Activated T-cell treated with anti-CD3 and anti-CD28 coated beads, Interleukin-2, amount 50 U/mL, for 4 hours (primary cell): ENCODE measurements around the gene KREMEN1. TPM values are rescaled to one million over a fixed set of nuclear protein-coding genes. Genes with fewer than 3 reads are reported as not detected.

Experiments
- ATAC-seq, 2 donors: fragments of 200-7000 bp; cut with Tn5 transposase; one replicate each; pipeline ENCODE4 v1.10.0; 2021
- DNase-seq: peaks from one replicate; pipeline ENCODE4 v3.0.0-alpha.2; 2020
- H3K27me3 Mint-ChIP-seq: one replicate; pipeline ENCODE4 v1.8.0; 2021; ENCODE audit warnings: low read depth, mixed read lengths
- H3K36me3 Mint-ChIP-seq: one replicate; pipeline ENCODE4 v1.8.0; 2022; ENCODE audit warnings: mixed read lengths; ENCODE audit not compliant: insufficient read depth
- H3K4me1 Mint-ChIP-seq: one replicate; pipeline ENCODE4 v1.8.0; 2021; ENCODE audit warnings: low read depth, mixed read lengths
- H3K4me3 Mint-ChIP-seq: one replicate; pipeline ENCODE4 v1.8.0; 2021; ENCODE audit warnings: mild to moderate bottlenecking, moderate library complexity, mixed read lengths
- H3K9me3 Mint-ChIP-seq: one replicate; pipeline ENCODE4 v1.8.0; 2021; ENCODE audit warnings: mixed read lengths
- total RNA-seq, 3 donors: library from RNA; stranded (reverse); gene quantifications; one replicate each; pipeline ENCODE4 v1.2.1, GENCODE V29; 2021

KREMEN1 gene
- total RNA-seq, 3 donors from 2014 or later: 0.03 to 0.33 (median 0.03) TPM

DNA sequence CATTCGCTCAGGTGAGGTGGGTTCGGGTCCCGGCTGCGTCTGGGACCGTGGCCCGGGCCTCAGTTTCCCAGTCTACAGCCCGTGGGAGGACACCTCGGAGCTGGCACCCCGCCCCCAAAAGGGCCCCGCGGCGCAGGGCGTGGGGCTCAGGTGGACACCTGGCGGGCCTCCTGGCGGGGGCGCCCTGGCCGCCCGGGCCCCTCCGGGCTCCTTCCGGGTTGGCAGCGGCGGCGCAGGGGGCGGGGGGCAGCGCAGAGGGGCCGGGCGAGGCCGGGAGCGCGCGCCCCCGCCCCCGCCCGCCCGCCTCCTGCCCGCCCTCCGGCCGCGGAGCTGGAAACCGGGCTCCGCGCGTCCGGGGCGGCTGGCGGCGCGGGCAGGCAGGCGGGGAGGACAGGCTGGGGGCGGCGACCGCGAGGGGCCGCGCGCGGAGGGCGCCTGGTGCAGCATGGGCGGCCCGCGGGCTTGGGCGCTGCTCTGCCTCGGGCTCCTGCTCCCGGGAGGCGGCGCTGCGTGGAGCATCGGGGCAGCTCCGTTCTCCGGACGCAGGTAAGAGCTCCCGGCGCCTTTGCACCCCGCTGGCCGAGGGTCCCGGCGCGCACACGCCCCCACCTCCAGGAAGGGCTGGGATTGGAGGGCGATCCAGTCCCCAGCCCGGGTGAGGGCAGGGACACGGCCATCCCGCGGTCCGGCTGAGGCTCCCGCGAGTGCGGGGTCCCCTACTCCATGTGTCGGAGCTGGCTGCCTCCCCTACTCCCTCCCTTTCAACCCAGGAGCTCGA is 132.9 kb downstream of the KREMEN1 start, which contains the start of gene EMID1:
Gene EMID1, plus strand, starts transcription at position 303 of the 778 bp plus-strand sequence. Its CDS starts 143 bp downstream, at position 446.
- Mint-ChIP-seq H3K4me3 (peak within 1 kb of the TSS; percentile 61), H3K36me3 (no peaks in the 10 kb centered on the region), H3K27me3 (peaks cover 31% of the 10 kb centered on the region), H3K9me3 (no peaks in the 10 kb centered on the region), H3K4me1 (peaks cover 21% of the 10 kb centered on the region)
- ATAC-seq (peak; percentile 53 to 62), DNase-seq (no peak)

GRCh38 chr22:29206372-29207242 is 133.8 kb downstream of the KREMEN1 start:
- peaks cover 24% of the 10 kb centered on the region for H3K27me3 Mint-ChIP-seq
- no peak for ATAC-seq
- H3K9me3 Mint-ChIP-seq: no peaks in the 10 kb centered on the region
- H3K4me3 Mint-ChIP-seq: peak overlapping the region; percentile 61
- DNase-seq: no peak
- no peaks in the 10 kb centered on the region for H3K36me3 Mint-ChIP-seq
- H3K4me1 Mint-ChIP-seq: peaks cover 20% of the 10 kb centered on the region

GRCh38 chr22:29207243-29207550 is 134.4 kb downstream of the KREMEN1 start:
- peaks cover 18% of the 10 kb centered on the region for H3K27me3 Mint-ChIP-seq
- no peak for DNase-seq
- H3K4me3 Mint-ChIP-seq: no peak overlapping the region
- H3K9me3 Mint-ChIP-seq: no peaks in the 10 kb centered on the region
- H3K4me1 Mint-ChIP-seq: peaks cover 15% of the 10 kb centered on the region
- ATAC-seq: no peak
- no peaks in the 10 kb centered on the region for H3K36me3 Mint-ChIP-seq

- H3K4me3 Mint-ChIP-seq: no peak overlapping the region
- peaks cover 17% of the 10 kb centered on the region for H3K27me3 Mint-ChIP-seq
- no peaks in the 10 kb centered on the region for H3K9me3 Mint-ChIP-seq
- no peaks in the 10 kb centered on the region for H3K36me3 Mint-ChIP-seq
- no peak for DNase-seq
- H3K4me1 Mint-ChIP-seq: peaks cover 9% of the 10 kb centered on the region
- ATAC-seq: no peak
These were observed 135.0 kb downstream of the KREMEN1 start for GRCh38 chr22:29207562-29208501.

DNA sequence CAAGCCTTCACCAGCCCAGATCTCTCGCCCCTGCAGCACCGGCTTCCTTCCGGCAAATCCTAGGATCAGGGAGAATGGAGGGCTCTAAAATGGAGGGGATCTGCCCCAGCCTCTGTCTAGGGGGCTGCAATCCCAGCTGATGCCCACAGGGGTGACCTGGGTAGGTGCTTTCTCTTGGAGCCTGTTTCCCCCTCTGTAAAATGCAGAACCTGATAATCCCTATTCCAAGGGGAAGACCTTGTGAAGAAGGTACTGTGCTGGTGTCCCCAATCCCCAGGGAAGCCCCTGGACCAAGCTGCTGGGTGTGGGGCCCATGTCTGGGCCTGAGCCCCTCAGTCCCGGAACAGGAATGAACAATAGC is 135.6 kb downstream of the KREMEN1 start:
- H3K4me1 Mint-ChIP-seq: peaks cover 6% of the 10 kb centered on the region
- ATAC-seq: no peak
- H3K36me3 Mint-ChIP-seq: no peaks in the 10 kb centered on the region
- no peak for DNase-seq
- no peaks in the 10 kb centered on the region for H3K9me3 Mint-ChIP-seq
- peaks cover 17% of the 10 kb centered on the region for H3K27me3 Mint-ChIP-seq
- no peak overlapping the region for H3K4me3 Mint-ChIP-seq

- peaks cover 6% of the 10 kb centered on the region for H3K4me1 Mint-ChIP-seq
- no peak for DNase-seq
- H3K9me3 Mint-ChIP-seq: no peaks in the 10 kb centered on the region
- peaks cover 17% of the 10 kb centered on the region for H3K27me3 Mint-ChIP-seq
- no peak for ATAC-seq
- no peak overlapping the region for H3K4me3 Mint-ChIP-seq
- H3K36me3 Mint-ChIP-seq: no peaks in the 10 kb centered on the region
These were observed 136.2 kb downstream of the KREMEN1 start for GRCh38 chr22:29208879-29209623.

- Mint-ChIP-seq H3K9me3 (no peaks in the 10 kb centered on the region), H3K4me1 (peaks cover 6% of the 10 kb centered on the region), H3K36me3 (no peaks in the 10 kb centered on the region), H3K27me3 (peaks cover 17% of the 10 kb centered on the region), H3K4me3 (no peak overlapping the region)
- DNase-seq: no peak
- no peak for ATAC-seq
These were observed 136.7 kb downstream of the KREMEN1 start for GRCh38 chr22:29209624-29209929.

DNA sequence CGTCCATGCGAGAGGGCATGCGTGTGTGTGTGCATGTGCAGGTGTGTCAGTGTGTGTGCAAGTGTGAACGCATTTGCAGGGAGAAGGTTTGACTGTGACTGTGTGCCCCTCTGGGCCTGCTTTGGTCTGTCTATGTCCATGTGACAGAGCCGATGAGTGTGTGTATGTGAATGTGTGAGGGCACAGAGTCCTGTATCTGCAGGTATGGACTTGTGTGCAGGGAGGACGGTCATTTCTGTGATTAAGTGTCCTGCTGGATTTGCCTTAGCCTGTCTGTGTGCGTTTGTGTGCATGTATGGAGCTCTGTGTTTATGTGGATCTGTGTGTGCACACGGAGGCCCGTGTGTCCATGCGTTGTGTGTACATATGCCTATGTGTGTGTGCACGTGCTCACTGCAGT is 138.2 kb downstream of the KREMEN1 start:
- Mint-ChIP-seq H3K36me3 (no peaks in the 10 kb centered on the region), H3K4me3 (no peak overlapping the region), H3K4me1 (peaks cover 2% of the 10 kb centered on the region), H3K27me3 (peaks cover 9% of the 10 kb centered on the region), H3K9me3 (no peaks in the 10 kb centered on the region)
- DNase-seq (no peak), ATAC-seq (no peak)

DNA sequence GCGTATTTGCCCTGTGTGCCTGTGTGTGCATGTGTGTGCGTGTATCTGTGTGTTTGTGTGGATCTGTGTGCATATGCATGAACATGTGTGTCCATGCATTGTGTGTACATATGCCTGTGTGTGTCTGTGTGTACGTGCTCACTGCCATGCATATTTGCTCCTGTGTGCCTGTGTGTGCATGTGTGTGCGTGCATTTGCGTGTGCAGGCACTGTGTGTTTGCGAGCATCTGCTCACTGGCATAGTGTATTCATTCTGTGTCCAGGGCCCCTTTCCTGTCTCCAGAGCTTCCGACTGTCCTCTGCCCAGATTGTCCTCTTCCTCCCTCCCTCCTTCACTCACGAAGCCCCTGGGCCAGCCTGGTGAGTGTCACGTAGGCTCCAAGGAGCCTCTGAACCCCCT is 138.6 kb downstream of the KREMEN1 start:
- Mint-ChIP-seq H3K27me3 (peaks cover 6% of the 10 kb centered on the region), H3K9me3 (no peaks in the 10 kb centered on the region), H3K36me3 (no peaks in the 10 kb centered on the region), H3K4me1 (no peaks in the 10 kb centered on the region), H3K4me3 (no peak overlapping the region)
- ATAC-seq (no peak), DNase-seq (no peak)

GRCh38 chr22:29212743-29213142 is 139.9 kb downstream of the KREMEN1 start:
- peaks cover 3% of the 10 kb centered on the region for H3K27me3 Mint-ChIP-seq
- no peak overlapping the region for H3K4me3 Mint-ChIP-seq
- ATAC-seq: no peak
- DNase-seq: no peak
- no peaks in the 10 kb centered on the region for H3K36me3 Mint-ChIP-seq
- no peaks in the 10 kb centered on the region for H3K4me1 Mint-ChIP-seq
- H3K9me3 Mint-ChIP-seq: no peaks in the 10 kb centered on the region

- Mint-ChIP-seq H3K9me3 (no peaks in the 10 kb centered on the region), H3K36me3 (no peaks in the 10 kb centered on the region), H3K4me1 (no peaks in the 10 kb centered on the region)
These were observed 140.7 kb downstream of the KREMEN1 start for GRCh38 chr22:29213493-29213892.

DNA sequence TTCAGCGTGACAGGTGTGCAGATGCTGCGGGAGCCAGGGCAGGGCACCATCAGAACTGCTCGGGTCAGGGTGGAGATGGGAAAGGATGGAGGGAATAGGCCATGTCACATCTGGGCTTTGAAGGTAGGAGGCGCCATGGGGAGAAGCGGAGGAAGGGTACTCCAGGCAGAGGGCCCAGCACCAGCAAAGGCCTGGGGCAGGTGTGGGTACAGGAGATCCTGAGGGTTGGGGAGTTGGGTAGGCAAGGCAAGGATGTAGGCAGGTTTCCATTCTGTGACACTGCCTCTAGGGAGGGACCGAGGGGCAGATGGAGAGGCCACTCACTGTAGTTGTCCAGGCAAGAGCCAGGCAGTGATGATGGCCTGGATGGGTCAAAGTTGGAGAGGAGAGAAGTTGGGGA is 141.4 kb downstream of the KREMEN1 start:
- DNase-seq (no peak), ATAC-seq (no peak)
- Mint-ChIP-seq H3K4me3 (no peak overlapping the region), H3K9me3 (no peaks in the 10 kb centered on the region), H3K4me1 (no peaks in the 10 kb centered on the region), H3K27me3 (peaks cover 3% of the 10 kb centered on the region), H3K36me3 (no peaks in the 10 kb centered on the region)

More at GRCh38 chr22:29213493-29213892, 140.7 kb downstream of the KREMEN1 start:
- no peak overlapping the region for H3K4me3 Mint-ChIP-seq
- DNase-seq (no peak), ATAC-seq (no peak)
- peaks cover 3% of the 10 kb centered on the region for H3K27me3 Mint-ChIP-seq

- no peak for ATAC-seq
- Mint-ChIP-seq H3K9me3 (no peaks in the 10 kb centered on the region), H3K36me3 (no peaks in the 10 kb centered on the region), H3K4me1 (no peaks in the 10 kb centered on the region), H3K4me3 (no peak overlapping the region), H3K27me3 (peaks cover 4% of the 10 kb centered on the region)
- DNase-seq: no peak
These were observed 142.4 kb downstream of the KREMEN1 start for GRCh38 chr22:29215012-29215860.
